Embryonic facial prominence (tissue), 1 donor: ENCODE measurements around the gene LRIG1.

Experiments used
- DNase-seq: peaks from one replicate; pipeline ENCODE4 v3.0.0-alpha.2; 2016; ENCODE audit errors: extremely low spot score

Gene LRIG1

GRCh38 chr3:66470956-66471686, 29.7 kb downstream of the LRIG1 start:
- no peak for DNase-seq

GRCh38 chr3:66470285-66470684, 30.5 kb downstream of the LRIG1 start:
- no peak for DNase-seq

- DNase-seq, result no peak
These were observed 31.6 kb downstream of the LRIG1 start for GRCh38 chr3:66469220-66469640.

DNA sequence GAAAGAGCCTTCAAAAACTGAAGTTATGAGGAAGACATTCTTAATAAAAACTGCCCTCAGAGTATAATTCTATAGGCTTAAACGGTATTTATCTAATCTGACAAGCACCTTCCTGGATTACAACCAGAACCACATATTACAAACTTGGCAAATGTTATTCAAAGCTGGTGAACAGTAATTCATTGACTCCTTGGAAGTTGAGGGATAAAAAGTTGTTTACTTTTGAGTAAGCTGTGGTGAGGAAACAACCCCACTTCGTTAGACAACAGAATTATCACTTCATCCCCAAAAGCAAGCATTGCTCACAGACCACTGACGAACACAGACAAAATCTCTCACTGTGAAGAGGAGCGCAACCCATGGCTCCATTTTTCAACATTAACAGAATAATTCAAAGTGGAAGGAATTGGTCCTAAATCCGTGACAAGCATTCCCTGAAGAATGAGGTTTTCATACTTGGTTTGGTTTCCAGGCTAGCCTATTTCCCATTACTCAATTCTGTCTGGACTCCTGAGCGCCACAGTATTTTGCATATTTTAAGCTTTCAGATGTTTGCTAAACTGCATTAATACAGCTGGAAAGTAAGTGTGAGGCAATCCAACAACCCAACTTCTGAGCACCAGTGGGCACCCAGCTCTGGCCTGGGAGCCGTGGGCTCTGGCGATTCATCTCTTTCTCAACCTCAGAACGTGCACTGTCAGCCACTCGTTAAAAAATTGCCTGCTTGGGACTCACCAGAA, 32.7 kb downstream of the LRIG1 start:
- no peak for DNase-seq

- DNase-seq, result no peak
These were observed 34.1 kb downstream of the LRIG1 start for GRCh38 chr3:66466606-66467270.

DNA sequence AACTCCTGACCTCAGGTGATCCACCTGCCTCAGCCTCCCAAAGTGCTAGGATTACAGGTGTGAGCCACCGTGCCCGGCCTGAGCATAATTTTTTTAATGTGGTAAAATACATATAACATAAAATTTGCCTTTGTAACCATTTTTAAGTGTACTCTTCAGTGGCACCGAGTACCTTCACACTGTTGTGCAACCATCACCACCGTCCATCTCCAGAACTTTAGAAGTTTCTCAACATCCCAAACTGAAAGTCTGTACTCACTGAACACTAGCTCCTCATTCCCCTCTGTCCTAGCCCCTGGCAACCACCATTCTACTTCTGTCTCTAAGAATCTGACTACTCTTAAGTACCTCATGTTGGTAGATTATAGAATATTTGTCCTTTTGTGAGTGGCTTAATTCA, 35.2 kb downstream of the LRIG1 start:
- no peak for DNase-seq

DNA sequence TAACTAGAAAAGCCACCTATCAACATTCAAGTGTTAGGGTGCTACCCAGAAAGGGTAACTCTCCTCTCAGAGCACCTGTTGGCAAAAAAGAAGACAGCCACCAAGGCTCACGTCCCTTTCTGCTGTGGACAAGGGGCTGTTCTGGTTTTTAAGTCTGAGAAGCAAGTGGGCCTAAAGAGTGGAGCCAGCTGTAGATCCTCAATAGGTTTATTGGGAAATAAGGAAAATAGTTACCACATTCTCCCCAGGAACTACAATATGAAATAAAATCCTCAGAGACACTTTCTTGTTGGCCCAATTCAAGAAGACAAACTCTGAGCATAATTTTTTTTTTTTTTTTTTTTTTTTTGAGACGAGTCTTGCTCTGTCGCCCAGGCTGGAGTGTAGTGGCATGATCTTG, 35.8 kb downstream of the LRIG1 start:
- no peak for DNase-seq

DNA sequence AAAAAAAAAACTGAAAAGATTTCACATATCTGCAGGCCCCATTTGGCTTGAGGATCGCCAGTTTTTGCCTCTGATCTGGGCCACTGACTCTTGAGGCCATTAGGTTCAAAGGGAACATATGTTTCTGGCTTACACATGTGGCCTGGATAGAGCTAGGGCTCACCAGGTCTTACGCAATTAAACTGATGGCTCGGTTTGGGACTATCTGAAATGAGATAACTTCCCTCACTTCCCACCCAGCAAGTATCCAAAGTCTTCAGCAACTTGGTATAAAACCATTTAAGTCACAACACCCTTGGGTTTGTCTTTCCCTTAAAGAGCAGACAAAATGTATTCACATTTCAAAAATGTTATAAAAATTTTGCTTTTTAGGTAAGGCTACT, 36.3 kb downstream of the LRIG1 start:
- DNase-seq, result no peak

DNA sequence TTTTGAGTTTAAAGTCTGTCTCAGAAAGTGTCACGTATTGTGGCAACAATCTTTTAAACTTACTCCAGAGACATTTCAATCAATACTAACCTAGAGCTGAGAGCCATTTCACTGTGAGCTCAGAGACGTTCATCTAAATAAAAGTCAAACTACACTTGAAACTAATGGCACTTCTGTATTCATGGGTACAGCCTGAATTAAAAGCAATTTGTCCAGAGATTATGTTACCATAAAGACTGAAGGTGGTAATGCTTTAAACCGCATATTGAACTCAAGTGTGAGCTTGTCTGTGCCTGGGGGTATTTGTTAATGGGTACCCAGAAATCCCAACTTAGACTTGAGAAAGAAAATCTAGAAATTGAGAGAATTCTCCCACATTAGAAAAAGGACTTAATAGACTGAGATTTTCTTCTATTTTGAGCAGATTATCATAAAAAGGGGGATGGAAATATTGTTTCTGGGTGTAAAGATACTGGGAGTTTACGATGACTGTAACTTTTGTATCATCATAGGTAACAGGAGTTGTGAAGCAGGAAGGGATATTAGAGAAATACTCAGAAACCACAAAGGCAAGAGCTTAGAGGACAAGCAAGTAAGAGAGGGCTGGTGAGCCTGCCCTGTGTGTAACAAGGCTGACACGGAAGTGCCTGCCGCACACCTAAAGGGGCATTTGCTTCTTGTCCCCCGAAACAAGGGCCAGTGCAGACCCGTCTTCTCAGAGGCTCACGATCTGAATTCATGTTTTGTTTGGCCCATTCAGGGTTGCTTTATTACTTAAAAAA, 36.9 kb downstream of the LRIG1 start:
- no peak for DNase-seq

DNA sequence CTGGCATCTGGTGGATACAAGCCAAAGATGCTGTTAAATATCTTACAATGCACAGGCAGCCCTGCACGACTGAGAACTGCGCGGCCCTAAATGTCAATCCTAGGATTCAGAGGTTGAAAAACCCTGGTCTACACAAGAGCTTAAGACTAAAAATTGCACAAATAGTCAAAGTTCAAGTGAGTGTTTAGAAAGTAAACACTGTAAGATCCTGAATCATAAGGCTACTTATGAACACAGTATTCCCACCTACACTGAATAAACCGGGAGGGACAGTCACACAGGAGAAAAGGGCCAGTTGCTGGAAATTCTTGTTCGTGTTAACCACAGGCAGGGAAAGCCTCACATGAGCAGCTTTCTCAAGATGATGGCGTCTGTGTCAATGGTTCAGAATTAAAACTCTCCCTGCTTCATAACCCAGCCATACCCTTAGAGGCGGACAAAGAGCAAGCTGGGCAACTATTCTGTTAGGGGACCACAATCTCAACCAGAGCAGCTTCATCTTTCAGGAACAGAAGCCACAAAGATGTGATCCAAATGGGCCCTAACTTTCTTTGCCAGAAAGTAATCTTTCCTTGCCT, 37.7 kb downstream of the LRIG1 start:
- DNase-seq, result no peak

DNA sequence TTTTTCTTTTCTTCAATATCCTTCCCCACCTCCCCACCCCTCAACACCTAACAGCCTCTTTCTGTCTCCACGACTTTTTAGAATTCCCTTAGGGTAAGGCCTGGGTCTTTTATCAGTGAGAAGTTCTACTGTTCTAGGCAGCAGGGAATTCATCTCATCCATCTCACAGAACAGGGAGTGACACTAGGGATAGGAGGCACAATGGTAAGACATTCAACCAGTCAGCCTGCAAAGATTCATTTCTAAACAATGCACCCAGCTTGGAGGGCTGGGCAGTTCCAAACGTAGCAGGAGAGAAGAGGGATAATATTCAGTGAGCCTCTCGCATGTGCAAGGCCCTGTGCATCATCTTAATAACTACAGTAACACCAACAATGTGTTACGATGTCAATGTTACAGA, 43.6 kb downstream of the LRIG1 start:
- no peak for DNase-seq

DNA sequence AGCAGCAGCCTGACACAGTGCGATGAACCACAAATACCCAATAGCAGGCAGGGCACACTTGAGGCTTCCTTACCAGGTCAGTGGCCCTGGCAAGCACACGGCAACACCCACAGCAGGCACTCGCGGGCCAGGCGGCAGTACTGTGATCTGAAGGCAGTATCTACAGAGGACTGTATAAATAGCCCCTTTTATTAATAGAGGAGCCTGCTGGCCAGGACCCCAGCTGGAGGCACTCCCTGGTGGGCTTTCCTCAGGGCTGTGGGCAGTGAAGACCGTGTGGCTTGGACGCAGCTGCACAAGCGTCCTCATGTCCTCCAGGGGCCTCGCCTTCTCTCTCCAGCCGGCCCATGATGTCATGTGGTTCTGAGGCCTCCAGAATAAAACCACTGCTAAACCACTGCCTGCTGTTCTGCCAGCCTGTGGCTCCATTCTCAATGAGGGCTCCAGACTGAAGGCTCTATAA, 44.1 kb downstream of the LRIG1 start:
- no peak for DNase-seq

DNA sequence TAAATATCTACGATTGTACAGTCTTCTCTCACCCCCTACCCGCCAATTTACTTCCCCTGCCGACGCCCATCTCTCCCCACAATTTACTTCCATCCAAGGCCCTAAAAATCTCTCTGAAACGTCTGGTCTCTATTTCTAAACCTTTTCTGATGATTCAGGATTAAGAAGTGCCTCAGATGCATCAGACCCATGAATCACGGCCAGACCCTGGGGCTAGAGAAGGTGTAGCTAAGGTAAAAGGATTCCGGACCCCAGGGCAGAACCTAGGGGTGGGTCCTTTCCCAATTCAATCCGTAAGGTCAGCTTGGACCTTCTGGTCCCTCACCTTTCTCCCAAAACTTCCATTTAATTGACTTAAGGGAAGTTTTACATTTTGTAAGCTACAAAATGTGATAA, 46.4 kb downstream of the LRIG1 start:
- no peak for DNase-seq

DNA sequence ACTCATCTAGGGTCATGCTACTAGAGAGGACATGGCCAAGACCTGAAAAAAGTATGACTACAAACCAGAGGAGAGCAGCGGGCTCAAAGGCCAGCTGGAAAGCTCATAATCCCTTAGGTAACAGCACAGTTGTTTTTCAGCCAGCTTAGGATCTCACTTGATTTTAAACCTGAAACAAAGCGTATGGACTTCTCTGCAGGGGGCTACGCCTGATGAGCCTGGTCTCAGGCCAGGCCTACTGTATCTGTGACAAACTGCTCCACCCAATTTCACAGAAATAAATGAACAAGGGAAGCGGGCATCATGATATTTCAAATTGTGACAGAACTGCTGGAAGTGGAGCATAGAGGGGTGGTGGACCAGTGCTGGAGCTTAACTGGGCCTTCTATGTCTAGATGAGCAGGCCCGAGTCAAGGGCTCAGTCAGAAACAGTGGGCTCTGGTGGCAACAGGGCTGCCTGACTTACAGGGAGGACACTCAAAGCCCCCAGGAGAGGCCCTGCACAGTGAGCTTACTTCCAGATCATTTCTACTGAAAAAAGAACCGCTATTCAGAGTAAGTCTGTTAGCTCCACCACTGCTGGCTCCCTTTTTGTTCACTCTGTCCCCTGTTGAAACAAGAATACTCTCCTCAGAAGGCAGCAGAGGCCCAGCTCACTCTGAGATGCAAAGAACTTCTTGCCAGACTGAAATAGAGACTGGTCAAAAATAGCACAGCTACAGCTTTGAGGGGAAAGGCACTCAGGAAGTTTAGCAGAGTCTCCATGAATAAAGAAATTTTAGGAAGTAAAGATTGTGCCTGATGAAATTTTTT, 47.0 kb downstream of the LRIG1 start:
- no peak for DNase-seq

DNA sequence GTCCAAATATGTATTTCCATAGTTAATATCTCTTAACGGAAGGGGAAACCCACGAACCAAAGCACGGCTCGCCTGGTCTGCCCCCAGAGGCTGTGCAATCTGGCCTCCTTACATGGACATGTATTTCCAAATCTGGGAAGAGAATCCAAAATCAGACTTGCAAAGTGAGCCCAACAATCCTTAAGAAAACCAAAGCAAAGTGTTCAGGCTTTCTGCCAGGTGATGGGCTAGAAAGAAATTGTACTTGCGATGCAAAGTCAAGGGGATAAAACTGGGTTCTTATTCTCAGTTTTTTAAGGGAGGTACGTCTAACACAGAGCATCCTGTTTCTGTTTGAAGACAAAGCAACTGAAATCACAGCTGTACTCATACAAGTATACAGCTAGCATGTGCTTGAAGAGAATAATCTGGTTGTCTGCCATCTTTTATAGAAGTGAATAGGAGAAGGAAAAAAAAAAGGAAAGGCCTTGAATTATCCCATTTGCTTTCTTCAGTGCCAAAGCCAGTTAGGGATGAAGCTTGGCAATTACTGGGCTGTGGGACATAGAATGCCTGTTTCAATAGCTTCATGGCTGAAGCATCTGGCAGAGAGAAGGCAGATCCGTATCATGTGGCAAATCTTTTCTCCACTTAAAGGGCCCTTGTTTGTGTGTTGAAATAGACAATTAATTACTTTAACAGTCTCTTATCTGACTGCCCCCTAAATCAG, 48.4 kb downstream of the LRIG1 start:
- DNase-seq, result no peak

DNA sequence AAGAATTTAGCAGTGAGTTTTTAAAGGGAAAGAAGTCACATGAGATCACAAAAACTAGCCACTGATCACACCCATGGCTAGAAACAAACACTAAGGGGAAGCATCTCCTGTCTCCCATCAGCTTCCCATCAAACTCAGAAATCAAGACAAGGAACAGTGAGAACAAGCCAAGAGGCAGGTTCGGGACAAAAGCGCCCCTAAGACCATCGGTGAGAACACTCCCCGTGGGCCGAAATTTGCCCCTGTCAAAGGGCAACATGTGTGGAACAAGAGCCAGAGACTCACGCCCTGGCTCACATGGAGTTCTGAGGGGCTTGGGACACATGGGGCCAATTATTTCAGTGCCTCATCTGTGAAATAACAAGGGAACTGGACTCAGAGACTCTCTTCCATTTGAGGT, 49.1 kb downstream of the LRIG1 start:
- no peak for DNase-seq

GRCh38 chr3:66450390-66451022, 50.3 kb downstream of the LRIG1 start:
- DNase-seq, result no peak

- DNase-seq, result no peak
These were observed 51.3 kb downstream of the LRIG1 start for GRCh38 chr3:66449411-66449974.

DNA sequence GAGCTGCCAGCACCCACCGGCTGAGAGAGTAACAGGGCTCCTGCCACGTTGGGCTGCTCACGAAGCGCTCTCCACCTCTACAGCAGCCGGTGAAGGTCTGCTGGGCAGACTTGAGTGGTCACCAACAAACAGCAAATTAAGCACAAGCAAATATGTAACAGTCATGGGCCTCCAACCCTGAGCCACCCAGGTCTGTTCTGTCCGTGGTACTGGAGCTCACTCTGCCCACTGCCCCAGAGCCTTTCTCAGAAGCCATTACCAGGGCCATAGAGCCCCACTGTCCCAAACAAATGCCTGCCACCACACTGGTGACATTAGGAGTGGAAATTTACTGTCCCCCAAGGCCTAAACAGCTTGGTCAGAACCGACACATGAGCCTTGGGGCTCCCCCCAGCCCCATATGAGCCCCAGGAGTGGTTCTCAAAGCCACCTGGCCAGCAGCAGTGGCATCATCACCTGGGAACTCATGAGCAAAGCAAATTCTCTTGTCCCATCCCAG, 56.6 kb downstream of the LRIG1 start:
- DNase-seq, result no peak
